SH-SY5Y (cell line): Measurements from ENCODE around the gene ZNF410.

ENCODE experiments used
- GATA2 ChIP-seq: IDR thresholded peaks from 2 replicates; pipeline ENCODE4 v1.6.1; 2011; ENCODE audit warnings: mild to moderate bottlenecking, low read depth, low read length
- GATA3 ChIP-seq: IDR thresholded peaks from 2 replicates; pipeline ENCODE4 v1.6.1; 2011; ENCODE audit warnings: low read depth, mild to moderate bottlenecking, low read length, moderate library complexity

- TF ChIP-seq GATA3 (no peak), GATA2 (no peak)
Observed at GRCh38 chr14:73955674-73956073, 69.0 kb downstream of the ZNF410 start.
